ENCODE data around the gene DEGS2. TPM values are rescaled to one million over a fixed set of nuclear protein-coding genes. Genes with fewer than 3 reads are reported as not detected.
"Not testable (repeated sequence)": the region's sequence is repeated elsewhere in the genome, so short reads cannot be mapped to it uniquely, and the experiment has no call there.

The DEGS2 gene
- total RNA-seq, 1 donor from 2014 or later = 51.5 TPM

DNA sequence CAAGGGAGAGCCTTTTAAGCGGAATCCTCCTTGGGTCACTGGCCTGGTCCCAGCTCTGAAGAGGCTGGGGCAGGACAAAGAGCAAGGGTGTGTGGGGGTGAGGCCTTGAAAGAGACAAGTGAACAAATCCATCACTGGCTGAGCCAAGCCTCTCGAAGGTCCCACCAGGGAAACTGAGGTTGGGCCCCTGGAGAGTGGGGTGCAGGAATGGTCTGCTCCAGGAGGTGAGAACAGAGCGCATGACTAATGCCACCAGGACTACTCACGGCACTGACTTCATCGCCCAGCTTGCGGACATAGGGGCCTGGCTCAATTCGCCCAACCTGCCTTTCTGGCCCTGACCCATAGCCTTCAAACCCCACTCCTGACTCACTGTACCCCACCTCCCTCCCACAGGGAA, 19.2 kb upstream of the DEGS2 start:
- peak; percentile 54 for ATAC-seq

DNA sequence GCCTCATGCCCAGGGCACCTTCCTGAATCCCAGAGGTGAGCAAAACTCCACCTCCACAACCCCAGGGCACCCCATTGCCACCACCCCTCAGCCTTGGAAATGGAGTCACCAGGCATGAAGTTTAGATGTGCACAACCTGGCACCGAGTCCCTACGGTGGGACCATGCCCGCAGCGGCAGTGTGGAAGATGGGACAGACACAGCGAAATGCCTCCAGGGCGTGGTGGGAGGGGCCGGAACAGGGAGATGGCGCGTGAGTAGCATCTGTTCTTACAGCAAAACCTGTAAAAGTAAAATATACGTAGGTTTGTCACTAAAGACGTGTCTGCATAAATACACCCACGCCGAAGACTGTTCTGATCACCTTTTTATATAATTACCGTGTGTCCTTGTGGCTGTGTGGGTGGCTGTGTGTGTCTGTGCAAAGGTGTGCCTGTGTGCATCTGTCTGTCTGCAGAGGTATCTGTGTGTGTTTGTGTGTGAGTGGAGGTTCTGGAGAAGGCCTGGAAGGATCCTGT, 17.4 kb upstream of the DEGS2 start:
- no peak for ATAC-seq

DNA sequence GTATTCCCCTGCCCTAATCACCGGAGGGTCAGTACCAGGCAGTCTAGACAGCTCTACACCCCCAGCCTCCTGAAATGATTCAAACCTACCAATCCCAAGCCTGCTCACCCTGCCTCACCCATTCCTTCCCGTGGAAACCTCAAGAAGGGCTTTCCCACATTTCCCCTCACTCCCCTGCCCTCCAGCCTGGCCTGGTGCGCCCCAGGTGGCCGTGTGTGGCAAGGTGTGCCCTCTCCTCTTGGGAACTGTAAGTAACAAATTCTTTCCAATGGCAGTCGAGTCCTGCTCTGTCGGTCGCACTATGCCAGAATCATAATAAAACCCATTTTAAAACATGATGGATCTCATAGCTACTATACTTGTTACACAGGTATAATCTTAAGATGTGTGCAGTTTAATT, 13.9 kb upstream of the DEGS2 start:
- no peak for ATAC-seq

DNA sequence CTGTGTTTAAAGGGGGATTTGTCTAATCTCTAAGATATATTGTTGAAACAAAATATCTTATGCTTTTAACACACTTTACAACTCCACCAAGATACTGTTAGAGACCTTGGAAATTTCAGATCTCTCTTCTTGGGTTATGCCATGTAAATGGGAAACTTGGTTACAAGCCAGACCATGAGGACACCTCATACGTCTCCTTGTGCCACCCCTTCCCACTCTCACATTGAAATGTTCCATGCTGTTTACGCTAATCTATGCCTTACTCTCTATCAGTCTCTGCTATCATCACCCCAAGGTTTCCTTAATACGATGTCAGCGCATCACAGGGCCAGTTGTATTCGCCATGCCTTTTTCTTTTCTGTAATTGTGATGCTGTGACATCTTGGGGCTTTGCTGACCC, 13.4 kb upstream of the DEGS2 start:
- ATAC-seq = no peak

DNA sequence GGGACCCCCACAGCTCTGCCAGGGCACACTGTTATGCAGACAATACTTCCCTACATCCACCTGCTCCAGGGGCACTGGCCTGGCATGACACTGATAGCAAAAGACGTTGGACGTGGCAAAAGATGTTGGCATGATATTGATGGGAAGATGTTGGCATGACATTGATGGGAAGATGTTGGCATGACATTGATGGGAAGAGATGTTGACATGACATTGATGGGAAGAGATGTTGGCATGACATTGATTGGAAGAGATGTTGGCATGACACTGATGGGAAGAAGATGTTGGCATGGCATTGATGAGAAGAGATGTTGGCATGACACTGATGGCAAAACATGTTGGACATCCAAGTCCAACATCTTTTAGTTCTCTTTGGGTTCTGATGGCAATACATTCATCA, 11.4 kb upstream of the DEGS2 start:
- no peak for ATAC-seq

DNA sequence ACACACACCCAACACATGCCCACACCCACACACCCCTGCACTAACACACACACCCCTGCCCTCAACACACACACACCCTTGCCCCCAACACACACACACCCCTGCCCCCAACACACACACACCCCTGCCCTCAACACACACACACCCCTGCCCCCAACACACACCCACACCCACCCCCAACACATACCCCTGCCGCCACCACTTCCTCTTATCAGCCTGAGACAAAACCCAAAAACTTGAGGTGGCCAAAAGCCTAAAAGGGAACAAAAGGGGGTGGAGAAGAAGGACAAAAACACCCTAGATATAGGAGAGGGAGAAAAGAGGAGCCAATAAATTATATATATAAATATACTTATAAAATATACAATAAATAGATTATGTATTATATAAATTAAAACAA, 9.1 kb upstream of the DEGS2 start:
- ATAC-seq = no peak

DNA sequence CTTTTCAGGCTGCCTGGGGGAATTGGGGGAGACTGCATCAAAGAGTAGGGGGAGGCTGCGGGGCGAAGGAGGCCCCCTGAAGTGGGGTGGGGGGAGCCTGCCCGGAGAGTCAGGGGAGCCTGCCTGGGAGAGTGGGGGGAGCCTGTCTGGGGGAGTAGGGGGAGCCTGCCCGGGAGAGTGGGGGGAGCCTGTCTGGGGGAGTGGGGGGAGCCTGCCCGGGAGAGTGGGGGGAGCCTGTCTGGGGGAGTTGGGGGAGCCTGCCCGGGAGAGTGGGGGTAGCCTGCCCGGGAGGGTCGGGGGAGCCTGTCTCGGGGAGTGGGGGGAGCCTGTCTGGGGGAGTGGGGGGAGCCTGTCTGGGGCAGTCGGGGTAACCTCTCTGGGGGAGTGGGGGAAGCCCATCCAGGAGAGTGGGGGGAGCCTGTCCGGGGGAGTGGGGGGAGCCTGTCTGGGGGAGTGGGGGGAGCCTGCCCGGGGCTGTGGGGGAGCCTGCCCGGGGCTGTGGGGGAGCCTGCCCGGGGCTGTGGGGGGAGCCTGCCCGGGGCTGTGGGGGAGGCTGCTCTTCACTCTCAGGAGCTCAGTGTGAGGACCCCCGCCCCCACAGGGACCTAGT, 6.5 kb upstream of the DEGS2 start:
- ATAC-seq = no peak

DNA sequence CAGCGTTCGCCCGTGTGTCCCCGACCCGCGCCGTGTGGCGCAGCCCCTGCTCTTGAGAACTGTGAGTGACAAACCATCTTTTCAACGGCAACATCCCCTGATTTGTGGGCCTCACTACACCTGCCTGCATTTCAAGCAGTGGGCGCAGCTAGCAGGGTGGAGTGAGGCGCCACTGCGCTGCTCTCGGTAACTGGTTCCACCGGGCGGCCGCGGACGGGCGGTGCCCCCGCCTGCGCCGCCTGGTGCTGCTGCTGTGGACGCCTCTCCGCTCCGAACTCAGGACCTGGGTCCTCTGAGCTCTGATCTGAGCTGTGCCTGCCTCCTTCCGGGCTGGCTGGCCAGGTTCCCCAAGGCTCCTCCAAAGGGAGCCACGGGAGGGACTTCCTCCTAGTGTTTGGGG, 5.9 kb upstream of the DEGS2 start:
- peak; percentile 85 for ATAC-seq

DNA sequence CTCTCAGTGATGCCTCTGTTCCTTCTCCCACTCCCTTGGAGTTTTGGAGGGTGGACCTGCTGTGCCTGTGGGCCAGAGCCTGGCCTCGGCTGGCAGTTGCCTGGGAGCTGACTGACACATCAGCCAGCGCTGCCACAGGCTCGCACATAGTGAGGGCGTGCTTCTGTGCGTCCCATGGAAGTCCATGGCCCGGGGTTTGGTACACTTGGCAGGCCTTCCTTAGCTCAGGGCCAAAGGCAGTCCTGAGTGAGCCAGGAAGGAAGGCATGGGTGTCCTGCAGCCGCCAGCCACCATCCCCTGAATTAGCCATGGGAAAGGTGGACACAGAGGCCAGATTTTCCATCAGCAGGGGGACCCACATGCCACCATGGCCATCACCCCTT, 1.1 kb upstream of the DEGS2 start:
- no peak for ATAC-seq

DNA sequence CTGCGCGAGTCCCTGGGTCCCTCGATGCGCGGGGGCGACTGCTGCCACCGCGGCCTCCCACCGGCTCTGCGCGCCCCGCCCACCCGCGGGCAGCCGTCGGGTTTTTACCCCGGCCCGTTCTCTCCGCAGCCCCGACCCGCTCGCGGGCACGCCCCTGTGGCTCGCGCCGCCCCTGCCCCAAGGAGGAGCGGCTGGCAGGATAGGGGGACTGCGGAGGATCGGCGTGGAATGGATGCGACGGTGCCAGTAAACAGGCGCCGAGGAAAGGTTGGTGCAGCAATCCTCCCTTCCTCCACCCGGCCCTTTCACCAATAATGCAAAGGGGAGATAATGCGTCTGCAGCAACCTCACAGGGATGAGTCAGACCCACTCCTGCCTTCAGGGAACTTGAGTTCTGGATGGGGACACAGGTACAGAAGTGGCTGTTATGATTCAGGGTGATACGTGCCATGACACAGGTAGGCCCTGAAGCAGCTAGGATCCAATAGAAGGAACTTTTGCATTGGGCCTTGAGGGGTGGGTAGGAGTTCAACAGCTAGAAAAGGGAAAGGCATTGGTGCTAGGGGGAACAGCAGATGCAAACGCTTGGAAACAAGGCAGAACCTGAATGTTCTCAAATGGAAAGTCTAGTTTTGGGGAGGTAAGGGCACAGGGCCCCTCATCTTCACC, 554 bp upstream of the DEGS2 start:
- ATAC-seq = peak; percentile 54

DNA sequence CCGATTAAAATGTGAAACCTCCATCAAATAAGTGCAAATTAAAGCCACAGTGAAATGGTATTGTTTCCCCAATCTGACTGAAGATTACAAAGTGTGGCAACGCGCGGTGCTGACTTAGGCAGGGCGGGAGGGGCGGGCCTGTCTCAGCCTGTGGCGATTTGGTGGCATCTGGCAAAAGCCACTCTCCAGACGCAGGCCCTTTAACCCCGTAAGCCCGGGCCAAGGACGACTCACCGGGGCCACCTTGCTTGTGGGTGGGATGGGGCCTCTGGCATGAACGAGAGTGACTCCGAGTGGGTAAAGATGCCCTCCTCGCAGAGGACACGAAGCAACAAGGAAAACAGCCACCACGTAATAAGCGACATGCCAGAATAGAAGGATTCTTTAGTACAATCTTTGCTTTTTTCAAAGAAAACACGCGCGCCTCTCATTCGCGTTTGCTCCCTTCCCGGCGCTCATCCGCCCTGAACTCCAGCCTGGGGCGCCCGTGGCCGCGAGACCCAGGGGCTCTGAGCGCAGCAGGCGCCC, 815 bp downstream of the DEGS2 start:
- ATAC-seq = no peak

DNA sequence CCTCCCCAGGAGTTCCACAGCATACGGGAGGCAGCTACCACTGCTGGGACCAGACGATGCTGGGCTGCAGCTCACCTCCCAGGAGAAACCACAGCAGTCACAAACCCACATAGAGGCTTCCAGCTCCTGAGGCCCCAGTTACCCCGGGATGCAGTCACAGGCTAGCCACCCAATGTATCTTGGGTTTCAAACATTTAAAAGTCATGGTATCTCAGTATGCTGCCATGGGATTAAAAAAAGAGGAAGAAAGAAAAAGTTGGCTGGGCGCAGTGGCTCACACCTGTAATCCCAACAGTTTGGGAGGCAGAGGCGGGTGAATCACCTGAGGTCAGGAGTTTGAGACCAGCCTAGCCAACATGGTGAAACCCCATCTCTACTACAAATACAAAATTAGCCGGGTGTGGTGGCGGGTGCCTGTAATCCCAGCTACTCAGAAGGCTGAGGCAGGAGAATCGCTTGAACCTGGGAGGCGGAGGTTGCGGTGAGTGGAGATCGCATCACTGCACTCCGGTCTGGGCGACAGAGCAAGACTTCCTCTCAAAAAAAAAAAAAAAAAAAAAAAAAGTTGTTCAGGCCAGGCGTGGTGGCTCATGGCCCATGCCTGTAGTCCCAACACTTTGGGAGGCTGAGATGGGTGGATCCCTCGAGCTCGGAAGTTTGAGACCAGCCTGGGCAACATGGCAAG, 1.8 kb downstream of the DEGS2 start:
- not testable (repeated sequence) for ATAC-seq

DNA sequence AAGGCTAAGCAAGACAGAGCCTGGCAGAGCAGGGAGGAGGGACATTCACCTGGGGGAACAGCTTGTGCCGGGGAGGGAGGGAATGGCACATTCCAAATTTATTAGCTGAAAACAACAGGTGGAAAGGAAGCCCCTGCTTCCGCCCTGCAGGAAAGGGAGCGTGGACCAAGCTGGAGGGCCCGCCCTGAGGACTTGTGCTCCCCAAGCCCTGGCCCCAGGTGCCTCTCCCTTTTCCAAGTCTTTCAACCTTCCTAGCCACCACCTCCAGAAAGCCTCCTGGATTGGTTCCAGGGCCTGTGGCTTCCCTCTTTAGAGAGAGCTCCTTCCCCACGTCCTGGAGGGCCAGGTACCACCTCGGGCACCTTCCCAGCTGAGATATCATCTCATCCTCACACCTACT, 2.7 kb downstream of the DEGS2 start:
- no peak for ATAC-seq

DNA sequence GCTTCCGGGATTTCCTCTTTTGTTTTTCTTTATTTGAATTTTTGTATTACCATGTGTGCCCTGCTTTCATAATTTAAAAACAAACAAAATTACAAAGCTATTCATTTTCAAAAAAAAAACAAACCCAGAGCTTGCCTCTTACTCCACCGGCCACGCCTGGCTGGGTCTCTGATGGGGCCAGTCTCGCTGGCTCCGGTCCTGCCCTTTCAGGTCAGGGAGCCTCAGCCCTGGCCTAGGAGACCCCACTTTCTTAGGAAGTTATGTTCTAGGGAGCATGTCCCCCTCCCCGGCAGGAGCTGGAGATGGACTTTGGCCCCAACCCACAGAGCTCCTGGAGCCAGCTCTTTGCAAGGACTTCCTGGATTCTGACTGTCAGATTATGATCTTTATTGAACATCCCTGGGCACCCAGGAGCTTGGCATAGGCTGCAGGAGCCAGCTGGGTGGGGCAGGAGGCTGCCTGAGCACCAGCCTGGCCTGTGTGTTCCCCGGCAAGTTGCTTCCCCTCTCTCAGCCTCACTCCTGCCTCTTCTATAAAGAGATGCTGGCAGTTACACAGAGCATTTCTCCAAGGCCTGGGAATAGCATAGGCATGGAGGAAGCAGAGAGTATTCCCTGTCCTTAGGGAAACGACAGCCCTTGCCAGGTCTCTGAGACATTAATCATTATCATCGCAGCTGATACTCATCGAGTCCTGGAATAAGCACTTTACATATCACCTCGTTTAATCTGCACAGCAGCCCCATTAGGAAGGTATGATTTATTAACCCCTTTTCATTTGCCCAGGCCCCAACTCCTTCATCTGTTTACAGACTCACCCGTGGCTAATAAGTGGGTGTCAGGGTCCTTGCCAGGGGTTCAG, 3.5 kb downstream of the DEGS2 start:
- no peak for ATAC-seq

DNA sequence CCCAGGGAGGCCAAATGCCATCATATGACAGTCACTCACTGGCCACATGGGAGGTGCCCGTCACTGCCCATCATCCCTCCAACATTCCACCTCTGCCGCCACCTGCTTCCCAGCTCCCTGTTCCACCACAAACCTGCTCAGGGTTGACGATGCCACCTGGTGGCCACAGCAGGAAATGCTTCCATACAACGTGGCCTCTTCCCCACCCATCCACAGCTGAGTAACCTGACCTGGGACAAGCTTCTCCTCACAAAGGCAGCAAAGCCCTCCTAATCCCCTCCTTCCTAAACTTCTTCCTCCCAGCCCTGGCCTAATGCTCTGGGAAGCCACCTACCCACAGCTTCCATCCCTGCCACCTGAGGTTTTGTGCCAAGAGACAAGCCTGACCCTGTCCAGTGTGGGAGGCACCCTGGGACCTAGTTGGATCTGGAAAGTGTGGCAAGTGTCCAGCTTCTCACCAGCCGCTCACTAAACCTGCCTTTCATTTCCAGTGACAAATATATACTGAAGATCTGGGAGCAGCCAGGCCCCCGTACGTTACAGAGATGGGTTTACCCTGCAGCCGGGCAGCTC, 4.3 kb downstream of the DEGS2 start:
- peak; percentile 65 for ATAC-seq

DNA sequence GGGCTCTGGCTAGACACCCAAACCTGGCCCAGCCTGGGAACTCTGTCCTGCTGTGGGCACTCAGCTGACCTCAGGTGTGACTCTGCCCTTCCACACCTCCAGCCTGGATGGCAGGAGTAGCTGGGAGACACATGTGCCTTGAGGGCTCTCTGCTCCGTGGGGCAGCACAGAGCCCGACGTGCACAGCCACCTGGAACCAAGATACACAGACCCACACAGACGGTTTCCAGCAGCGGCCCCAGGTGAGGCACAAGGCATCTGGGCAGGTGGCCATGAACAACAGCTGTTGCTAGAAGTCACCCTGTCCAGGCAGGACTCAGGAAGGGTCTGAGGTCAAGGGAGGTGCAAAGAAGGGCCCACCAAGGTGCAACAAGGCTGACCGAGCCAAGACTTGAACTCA, 5.9 kb downstream of the DEGS2 start:
- no peak for ATAC-seq

DNA sequence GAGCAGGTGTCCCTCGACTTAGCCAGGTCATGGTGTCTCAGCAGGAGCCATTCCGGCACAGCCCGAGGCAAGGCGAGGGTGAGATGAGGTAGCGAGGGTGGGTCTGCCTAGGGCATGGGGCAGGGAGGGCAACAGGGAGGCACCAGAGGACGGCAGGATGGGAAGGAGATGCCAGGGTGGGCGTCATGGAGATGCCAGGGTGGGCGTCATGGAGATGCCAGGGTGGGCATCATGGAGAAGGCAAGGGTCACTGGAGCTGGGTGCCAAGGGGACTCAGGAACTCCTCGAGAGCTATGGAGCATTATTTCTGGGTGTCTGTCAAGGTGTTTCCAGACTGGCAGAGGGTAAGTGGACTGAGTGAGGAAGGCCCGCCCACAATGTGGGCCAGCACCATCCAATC, 7.4 kb downstream of the DEGS2 start:
- ATAC-seq = no peak

DNA sequence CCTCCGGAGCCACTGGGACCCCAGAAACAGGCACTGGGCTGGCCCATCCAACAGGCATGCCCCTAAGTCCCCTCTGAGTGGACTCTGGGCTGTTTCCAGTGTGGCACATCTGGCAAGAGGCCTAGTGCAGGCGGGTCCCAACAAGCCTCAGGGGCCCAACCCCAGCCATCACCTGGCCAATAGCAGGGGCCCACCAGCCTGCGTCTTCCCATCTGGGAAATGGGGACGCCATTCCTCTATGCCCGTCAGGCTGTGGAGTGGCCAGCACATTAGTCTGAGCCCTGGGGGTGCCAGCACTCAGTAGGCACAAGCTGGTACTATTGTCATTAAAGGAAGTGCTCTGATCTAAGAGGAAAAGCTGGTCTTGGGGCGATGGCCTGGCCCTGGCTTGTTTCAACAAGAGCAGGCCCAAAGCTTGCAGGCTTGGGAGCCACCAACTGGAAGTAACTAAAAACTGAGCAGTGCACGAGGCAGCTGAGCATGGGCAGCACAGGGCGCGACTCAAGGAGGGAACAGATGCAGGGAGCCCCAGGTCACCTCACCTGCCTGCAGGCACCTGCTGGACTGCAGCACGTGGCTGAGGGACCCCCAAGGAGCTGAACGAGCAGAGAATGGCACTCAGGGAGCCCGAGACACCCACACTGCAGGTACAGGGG, 8.4 kb downstream of the DEGS2 start:
- ATAC-seq = peak; percentile 49

DNA sequence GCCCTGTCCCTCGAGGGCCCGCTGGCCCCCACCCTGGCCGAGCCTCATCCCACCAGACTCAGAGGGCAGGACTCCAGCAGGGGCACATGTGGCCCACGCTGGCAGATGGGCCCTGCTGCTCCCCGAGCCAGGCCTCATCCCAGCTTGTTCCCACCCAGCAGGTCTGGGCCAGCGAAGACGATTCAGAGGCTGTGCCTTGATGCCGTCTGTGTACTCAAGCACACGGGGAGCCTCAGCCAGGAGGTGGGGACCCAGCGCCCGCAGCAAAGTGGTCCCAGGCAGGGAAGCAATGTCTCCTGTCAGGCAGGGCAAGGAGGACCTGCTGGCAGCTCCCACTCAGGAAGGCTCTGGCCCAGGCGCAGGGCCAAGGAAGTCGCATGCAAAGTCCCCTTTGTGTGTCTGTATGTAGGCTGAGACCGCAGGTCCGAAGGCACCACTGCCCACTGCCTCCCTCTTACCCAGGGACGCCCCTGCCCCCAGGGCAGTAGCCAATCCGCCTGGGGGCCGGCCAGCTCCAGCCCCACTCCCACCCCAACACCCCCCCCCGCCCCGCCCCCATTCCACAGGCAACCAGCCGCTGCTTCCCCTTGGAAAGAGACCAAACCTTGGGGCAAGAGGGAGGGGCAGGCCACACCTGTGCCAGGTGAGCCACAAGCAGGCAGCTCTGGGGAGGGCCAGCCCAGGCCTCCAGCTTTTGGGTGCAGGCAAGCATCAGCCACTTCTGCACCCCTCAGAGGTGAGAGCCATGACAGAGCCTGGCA, 9.4 kb downstream of the DEGS2 start:
- ATAC-seq = peak; percentile 59

DNA sequence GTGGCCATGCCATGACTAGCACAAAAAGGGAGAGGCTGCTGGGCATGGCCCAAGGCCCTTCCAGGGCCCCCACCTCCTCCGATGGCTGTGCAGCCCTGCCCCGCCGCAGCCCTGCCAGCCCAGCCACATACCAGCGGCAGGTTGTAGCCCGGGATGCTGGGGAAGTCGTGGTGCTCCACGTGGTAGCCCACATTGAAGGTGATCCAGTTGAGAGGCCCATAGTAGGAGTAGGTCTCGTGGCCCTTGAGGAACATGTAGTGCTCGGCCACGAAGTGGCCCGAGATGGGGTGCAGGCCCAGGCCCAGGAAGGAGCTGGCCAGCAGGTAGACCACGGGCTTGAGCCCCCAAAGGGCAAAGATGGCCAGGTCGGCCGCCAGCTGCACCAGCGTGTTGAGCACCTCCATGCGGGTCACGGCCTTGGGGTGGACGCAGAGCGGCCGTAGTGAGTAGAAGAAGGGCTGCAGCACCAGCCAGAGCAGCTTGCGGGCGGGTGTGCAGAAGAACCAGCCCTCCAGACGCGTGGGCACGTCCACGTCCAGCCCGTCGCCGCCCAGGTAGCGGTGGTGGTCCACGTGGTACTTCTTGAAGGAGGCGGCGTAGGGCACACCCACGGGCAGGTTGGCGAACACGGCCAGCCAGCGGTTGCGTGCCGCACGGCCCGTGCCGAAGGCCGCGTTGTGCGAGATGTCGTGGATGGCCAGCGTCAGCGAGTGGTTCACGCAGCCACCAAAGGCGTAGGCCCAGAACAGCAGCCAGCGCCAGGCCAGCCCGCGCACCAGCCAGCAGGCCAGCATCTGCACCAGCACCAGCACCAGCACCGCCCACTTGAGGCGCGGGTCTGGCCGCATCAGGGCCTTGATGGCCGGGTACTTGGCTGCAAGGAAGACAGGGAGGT, 10.4 kb downstream of the DEGS2 start:
- ATAC-seq = no peak
